GM19193 (cell line): ENCODE results near the gene ADAMTSL1.

ENCODE experiments used
- POLR2A ChIP-seq: IDR thresholded peaks from 4 replicates; pipeline ENCODE4 v1.6.1; 2011; ENCODE audit not compliant: insufficient read depth, insufficient read length; ENCODE audit errors: extremely low read depth

Gene ADAMTSL1

GRCh38 chr9:18614116-18614515 lies 140.2 kb downstream of the ADAMTSL1 start:
- no peak for TF ChIP-seq POLR2A

- no peak for TF ChIP-seq POLR2A
These were observed 140.7 kb downstream of the ADAMTSL1 start for GRCh38 chr9:18614651-18615050.

- TF ChIP-seq POLR2A: no peak
These were observed 143.0 kb downstream of the ADAMTSL1 start for GRCh38 chr9:18616976-18617375.

GRCh38 chr9:18617759-18618158 lies 143.8 kb downstream of the ADAMTSL1 start:
- TF ChIP-seq POLR2A: no peak

- no peak for TF ChIP-seq POLR2A
These were observed 144.9 kb downstream of the ADAMTSL1 start for GRCh38 chr9:18618862-18619261.

GRCh38 chr9:18622186-18622836 lies 148.4 kb downstream of the ADAMTSL1 start:
- no peak for TF ChIP-seq POLR2A

GRCh38 chr9:18623221-18624079 lies 149.5 kb downstream of the ADAMTSL1 start:
- no peak for TF ChIP-seq POLR2A

- TF ChIP-seq POLR2A: no peak
These were observed 152.2 kb downstream of the ADAMTSL1 start for GRCh38 chr9:18626046-18626698.

- TF ChIP-seq POLR2A: no peak
These were observed 155.2 kb downstream of the ADAMTSL1 start for GRCh38 chr9:18629136-18629535.

GRCh38 chr9:18632632-18633403 lies 158.9 kb downstream of the ADAMTSL1 start:
- no peak for TF ChIP-seq POLR2A

- no peak for TF ChIP-seq POLR2A
These were observed 162.8 kb downstream of the ADAMTSL1 start for GRCh38 chr9:18636781-18637180.

GRCh38 chr9:18638371-18639249 lies 164.7 kb downstream of the ADAMTSL1 start:
- no peak for TF ChIP-seq POLR2A

GRCh38 chr9:18639911-18640310 lies 166.0 kb downstream of the ADAMTSL1 start:
- no peak for TF ChIP-seq POLR2A

- no peak for TF ChIP-seq POLR2A
These were observed 185.1 kb downstream of the ADAMTSL1 start for GRCh38 chr9:18658804-18659705.

- TF ChIP-seq POLR2A: no peak
These were observed 186.0 kb downstream of the ADAMTSL1 start for GRCh38 chr9:18660001-18660400.
